Natural killer cell (primary cell): ENCODE data around the gene SRGN. TPM values are rescaled to one million over a fixed set of nuclear protein-coding genes. Genes with fewer than 3 reads are reported as not detected.

Source experiments
- ATAC-seq, 3 donors: fragments of 150-1000 bp in 2 of 3; fragments of 200-7000 bp in 1 of 3; cut with Tn5 transposase; 1 replicate in 1 of 3; 2 replicates in 2 of 3; pipeline ENCODE4 v1.10.0; 2021; ENCODE audit warnings: mild to moderate bottlenecking in 2 of 3, moderate library complexity in 2 of 3
- DNase-seq, 2 donors: peaks; one replicate each; pipeline versions ENCODE4 v3.0.0 to v3.0.0-alpha.2; 2013 to 2021; ENCODE audit warnings: mixed read lengths in 1 of 2
- H3K27ac ChIP-seq: one replicate; pipeline ENCODE4 v1.5.1; 2013; ENCODE audit warnings: mild to moderate bottlenecking, low read length
- H3K27me3 ChIP-seq: one replicate; pipeline ENCODE4 v1.6.1; 2013; ENCODE audit warnings: low read length; ENCODE audit not compliant: control insufficient read depth, insufficient read depth
- H3K36me3 ChIP-seq: one replicate; pipeline ENCODE4 v1.6.1; 2013; ENCODE audit warnings: low read length; ENCODE audit not compliant: control insufficient read depth, insufficient read depth
- H3K4me1 ChIP-seq: one replicate; pipeline ENCODE4 v1.6.1; 2013; ENCODE audit warnings: low read length; ENCODE audit not compliant: control insufficient read depth, insufficient read depth
- H3K4me3 ChIP-seq: one replicate; pipeline ENCODE4 v1.5.1; 2013; ENCODE audit warnings: low read length
- H3K9me3 ChIP-seq: one replicate; pipeline ENCODE4 v1.6.1; 2013; ENCODE audit warnings: low read length; ENCODE audit not compliant: control insufficient read depth, insufficient read depth
- H3K27ac Mint-ChIP-seq, 2 donors: one replicate each; pipeline ENCODE4 v1.8.0; 2022; ENCODE audit warnings: mild to moderate bottlenecking in 2 of 2, mixed read lengths in 2 of 2, moderate library complexity in 1 of 2
- H3K27me3 Mint-ChIP-seq, 2 donors: one replicate each; pipeline ENCODE4 v1.8.0; 2022; ENCODE audit warnings: low read depth in 2 of 2, mixed read lengths in 2 of 2
- H3K36me3 Mint-ChIP-seq: one replicate; pipeline ENCODE4 v1.8.0; 2022; ENCODE audit warnings: mixed read lengths
- H3K4me1 Mint-ChIP-seq, 2 donors: one replicate each; pipeline ENCODE4 v1.8.0; 2022; ENCODE audit warnings: mixed read lengths in 2 of 2
- H3K4me3 Mint-ChIP-seq: one replicate; pipeline ENCODE4 v1.8.0; 2022; ENCODE audit warnings: mild to moderate bottlenecking, moderate library complexity, mixed read lengths
- H3K9me3 Mint-ChIP-seq, 2 donors: one replicate each; pipeline ENCODE4 v1.8.0; 2022; ENCODE audit warnings: mixed read lengths in 2 of 2
- WGBS: methylation state at CpG from one replicate; pipeline ENCODE4 v1.1.7; 2013; ENCODE audit warnings: missing lambda C conversion rate; ENCODE audit not compliant: insufficient coverage; 5-methylcytosine and 5-hydroxymethylcytosine counted together
- intact Hi-C: fragments of 100-400 bp; cut with micrococcal nuclease; formaldehyde crosslinking; loops from one replicate; pipeline ENCODE4 v1.14.2; 2022
- total RNA-seq, 4 donors: library from RNA; stranded (reverse); fragments of 120-200 nt in 1 of 4; gene quantifications; one replicate each; pipeline versions ENCODE4 v1.2.3 to v1.2.4, GENCODE V29; 2013 to 2022
- TF ChIP-seq, protein P1 (sequence below): fragments of 200-600 bp; IDR thresholded peaks from one replicate; pipeline ENCODE4 v1.8.0; 2022; ENCODE audit warnings: antibody characterized with exemption

Gene SRGN
- total RNA-seq, 3 donors from 2014 or later (not counting 1 experiment from before 2014, with no cell fraction given) = 636 to 954 (median 778) TPM

DNA sequence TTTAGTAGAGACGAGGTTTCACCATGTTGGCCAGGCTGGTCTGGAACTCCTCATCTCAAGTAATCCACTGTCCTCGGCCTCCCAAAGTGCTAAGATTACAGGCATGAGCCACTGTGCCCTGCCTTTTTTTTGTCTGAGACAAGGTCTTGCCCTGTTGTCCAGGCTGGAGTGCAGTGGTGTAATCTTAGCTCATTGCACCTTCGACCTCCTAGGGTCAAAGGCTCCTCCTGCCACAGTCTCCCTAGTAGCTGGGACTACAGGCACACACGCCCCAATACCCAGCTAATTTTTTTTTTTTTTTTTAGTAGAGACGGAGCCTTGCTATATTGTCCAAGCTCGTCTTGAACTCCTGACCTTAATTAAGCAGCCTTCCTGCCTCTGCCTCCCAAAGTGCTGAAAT, 65.3 kb downstream of the SRGN start:
- Mint-ChIP-seq H3K9me3 (no peaks in the 10 kb centered on the region), H3K27ac (peak overlapping the region; percentile 31)
- intact Hi-C loops = no loop called here

More for the DNA sequence above, 65.3 kb downstream of the SRGN start:
- 93% methylated on average over 6 of the region's 6 CpGs for WGBS
- ATAC-seq (no peak), DNase-seq (no peak)
- no peaks in the 10 kb centered on the region for H3K27me3 ChIP-seq
- H3K27ac ChIP-seq = no peak overlapping the region
- H3K4me1 Mint-ChIP-seq = peaks cover 18 to 46% of the 10 kb centered on the region in 2 donors
- peaks cover 10% of the 10 kb centered on the region for H3K4me1 ChIP-seq
- H3K36me3 ChIP-seq = peaks cover 16% of the 10 kb centered on the region
- no peaks in the 10 kb centered on the region for H3K27me3 Mint-ChIP-seq
- no peaks in the 10 kb centered on the region for H3K36me3 Mint-ChIP-seq
- TF ChIP-seq, protein P1, sequence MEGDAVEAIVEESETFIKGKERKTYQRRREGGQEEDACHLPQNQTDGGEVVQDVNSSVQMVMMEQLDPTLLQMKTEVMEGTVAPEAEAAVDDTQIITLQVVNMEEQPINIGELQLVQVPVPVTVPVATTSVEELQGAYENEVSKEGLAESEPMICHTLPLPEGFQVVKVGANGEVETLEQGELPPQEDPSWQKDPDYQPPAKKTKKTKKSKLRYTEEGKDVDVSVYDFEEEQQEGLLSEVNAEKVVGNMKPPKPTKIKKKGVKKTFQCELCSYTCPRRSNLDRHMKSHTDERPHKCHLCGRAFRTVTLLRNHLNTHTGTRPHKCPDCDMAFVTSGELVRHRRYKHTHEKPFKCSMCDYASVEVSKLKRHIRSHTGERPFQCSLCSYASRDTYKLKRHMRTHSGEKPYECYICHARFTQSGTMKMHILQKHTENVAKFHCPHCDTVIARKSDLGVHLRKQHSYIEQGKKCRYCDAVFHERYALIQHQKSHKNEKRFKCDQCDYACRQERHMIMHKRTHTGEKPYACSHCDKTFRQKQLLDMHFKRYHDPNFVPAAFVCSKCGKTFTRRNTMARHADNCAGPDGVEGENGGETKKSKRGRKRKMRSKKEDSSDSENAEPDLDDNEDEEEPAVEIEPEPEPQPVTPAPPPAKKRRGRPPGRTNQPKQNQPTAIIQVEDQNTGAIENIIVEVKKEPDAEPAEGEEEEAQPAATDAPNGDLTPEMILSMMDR = no peak
- H3K9me3 ChIP-seq = no peaks in the 10 kb centered on the region
- H3K4me3 Mint-ChIP-seq = no peak overlapping the region
- H3K4me3 ChIP-seq = no peak overlapping the region

Other genes starting within 250 kb of the SRGN start
- gene DDX50, start 186.8 kb upstream of the SRGN start, total RNA-seq = 10 to 100 TPM; 28.3 to 33.1 (median 31.9) TPM
- 10 to 100 TPM; 59.0 to 62.1 (median 59.8) TPM for gene DDX21, start 131.9 kb upstream of the SRGN start, total RNA-seq
- 1 to 10 TPM; 3.5 to 4.4 (median 4.0) TPM for gene KIFBP, start 99.3 kb upstream of the SRGN start, total RNA-seq
- 10 to 100 TPM; 62.6 to 86.4 (median 86.2) TPM for gene VPS26A, start 36.1 kb downstream of the SRGN start, total RNA-seq
- 100 to 1,000 TPM in 1 of 3 donors, 10 to 100 TPM in 2; 56.6 to 104 (median 67.1) TPM for gene SUPV3L1, start 92.1 kb downstream of the SRGN start, total RNA-seq
- gene HKDC1, start 132.2 kb downstream of the SRGN start, total RNA-seq = under 1 TPM in 2 of 3 donors, not detected in 1; 0.50 to 0.82 TPM
- gene HK1, start 190.4 kb downstream of the SRGN start, total RNA-seq = 10 to 100 TPM; 58.4 to 72.6 (median 69.5) TPM